ENCODE measurements around the gene OS9.

DNA sequence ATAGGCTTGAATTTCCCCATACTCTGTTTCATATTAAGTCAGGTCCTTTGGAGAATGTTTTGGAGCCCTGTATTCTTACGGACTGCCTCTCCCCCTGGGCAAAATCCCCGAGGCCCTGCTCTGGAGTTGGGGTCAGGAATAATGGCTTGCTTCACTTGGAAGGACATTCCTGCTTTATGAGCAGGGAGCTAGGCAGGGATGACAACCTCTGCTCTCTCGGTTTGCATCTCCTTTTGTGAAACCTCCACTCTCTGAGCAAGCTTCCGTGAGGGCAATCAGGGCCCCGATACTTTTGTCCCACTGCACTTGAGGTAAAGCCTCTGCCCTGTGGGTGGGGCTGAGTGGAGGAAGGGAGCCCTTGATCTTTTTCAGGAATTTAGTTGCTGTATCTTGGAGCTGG is 19.3 kb downstream of the OS9 start:
- TF ChIP-seq, protein P1, sequence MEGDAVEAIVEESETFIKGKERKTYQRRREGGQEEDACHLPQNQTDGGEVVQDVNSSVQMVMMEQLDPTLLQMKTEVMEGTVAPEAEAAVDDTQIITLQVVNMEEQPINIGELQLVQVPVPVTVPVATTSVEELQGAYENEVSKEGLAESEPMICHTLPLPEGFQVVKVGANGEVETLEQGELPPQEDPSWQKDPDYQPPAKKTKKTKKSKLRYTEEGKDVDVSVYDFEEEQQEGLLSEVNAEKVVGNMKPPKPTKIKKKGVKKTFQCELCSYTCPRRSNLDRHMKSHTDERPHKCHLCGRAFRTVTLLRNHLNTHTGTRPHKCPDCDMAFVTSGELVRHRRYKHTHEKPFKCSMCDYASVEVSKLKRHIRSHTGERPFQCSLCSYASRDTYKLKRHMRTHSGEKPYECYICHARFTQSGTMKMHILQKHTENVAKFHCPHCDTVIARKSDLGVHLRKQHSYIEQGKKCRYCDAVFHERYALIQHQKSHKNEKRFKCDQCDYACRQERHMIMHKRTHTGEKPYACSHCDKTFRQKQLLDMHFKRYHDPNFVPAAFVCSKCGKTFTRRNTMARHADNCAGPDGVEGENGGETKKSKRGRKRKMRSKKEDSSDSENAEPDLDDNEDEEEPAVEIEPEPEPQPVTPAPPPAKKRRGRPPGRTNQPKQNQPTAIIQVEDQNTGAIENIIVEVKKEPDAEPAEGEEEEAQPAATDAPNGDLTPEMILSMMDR (IDR thresholded peaks at IDR 0.05), result no peak
- no peak for TF ChIP-seq CEBPB (IDR thresholded peaks at IDR 0.05)
- no peak for TF ChIP-seq POLR2A (IDR thresholded peaks at IDR 0.05; ENCODE audit: low read length)
- TF ChIP-seq JUN (IDR thresholded peaks at IDR 0.05), result no peak
- no peak for TF ChIP-seq BHLHE40 (IDR thresholded peaks at IDR 0.05; ENCODE audit: low read depth, low read length)
- no peak for TF ChIP-seq ESRRA (IDR thresholded peaks at IDR 0.05; ENCODE audit: borderline replicate concordance, low read length)
- TF ChIP-seq, protein P2, sequence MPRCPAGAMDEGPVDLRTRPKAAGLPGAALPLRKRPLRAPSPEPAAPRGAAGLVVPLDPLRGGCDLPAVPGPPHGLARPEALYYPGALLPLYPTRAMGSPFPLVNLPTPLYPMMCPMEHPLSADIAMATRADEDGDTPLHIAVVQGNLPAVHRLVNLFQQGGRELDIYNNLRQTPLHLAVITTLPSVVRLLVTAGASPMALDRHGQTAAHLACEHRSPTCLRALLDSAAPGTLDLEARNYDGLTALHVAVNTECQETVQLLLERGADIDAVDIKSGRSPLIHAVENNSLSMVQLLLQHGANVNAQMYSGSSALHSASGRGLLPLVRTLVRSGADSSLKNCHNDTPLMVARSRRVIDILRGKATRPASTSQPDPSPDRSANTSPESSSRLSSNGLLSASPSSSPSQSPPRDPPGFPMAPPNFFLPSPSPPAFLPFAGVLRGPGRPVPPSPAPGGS (IDR thresholded peaks at IDR 0.05), result no peak
- TF ChIP-seq RARB (CRISPR knock-in tag; IDR thresholded peaks at IDR 0.05), result no peak
- TF ChIP-seq, protein P3, sequence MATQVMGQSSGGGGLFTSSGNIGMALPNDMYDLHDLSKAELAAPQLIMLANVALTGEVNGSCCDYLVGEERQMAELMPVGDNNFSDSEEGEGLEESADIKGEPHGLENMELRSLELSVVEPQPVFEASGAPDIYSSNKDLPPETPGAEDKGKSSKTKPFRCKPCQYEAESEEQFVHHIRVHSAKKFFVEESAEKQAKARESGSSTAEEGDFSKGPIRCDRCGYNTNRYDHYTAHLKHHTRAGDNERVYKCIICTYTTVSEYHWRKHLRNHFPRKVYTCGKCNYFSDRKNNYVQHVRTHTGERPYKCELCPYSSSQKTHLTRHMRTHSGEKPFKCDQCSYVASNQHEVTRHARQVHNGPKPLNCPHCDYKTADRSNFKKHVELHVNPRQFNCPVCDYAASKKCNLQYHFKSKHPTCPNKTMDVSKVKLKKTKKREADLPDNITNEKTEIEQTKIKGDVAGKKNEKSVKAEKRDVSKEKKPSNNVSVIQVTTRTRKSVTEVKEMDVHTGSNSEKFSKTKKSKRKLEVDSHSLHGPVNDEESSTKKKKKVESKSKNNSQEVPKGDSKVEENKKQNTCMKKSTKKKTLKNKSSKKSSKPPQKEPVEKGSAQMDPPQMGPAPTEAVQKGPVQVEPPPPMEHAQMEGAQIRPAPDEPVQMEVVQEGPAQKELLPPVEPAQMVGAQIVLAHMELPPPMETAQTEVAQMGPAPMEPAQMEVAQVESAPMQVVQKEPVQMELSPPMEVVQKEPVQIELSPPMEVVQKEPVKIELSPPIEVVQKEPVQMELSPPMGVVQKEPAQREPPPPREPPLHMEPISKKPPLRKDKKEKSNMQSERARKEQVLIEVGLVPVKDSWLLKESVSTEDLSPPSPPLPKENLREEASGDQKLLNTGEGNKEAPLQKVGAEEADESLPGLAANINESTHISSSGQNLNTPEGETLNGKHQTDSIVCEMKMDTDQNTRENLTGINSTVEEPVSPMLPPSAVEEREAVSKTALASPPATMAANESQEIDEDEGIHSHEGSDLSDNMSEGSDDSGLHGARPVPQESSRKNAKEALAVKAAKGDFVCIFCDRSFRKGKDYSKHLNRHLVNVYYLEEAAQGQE (IDR thresholded peaks at IDR 0.05), result no peak
- TF ChIP-seq MAFK (IDR thresholded peaks at IDR 0.05; ENCODE audit: partially characterized antibody), result no peak
- TF ChIP-seq HOXA7 (CRISPR knock-in tag; IDR thresholded peaks at IDR 0.05), result no peak
- TF ChIP-seq HDAC2 (IDR thresholded peaks at IDR 0.05), result no peak

Data from A549 (cell line).